NB4 (cell line): ENCODE measurements around the gene FOXP1.

Experiments
- MYC ChIP-seq: IDR thresholded peaks from 2 replicates; pipeline ENCODE4 v1.6.1; 2011; ENCODE audit warnings: low read depth, low read length
- POLR2A ChIP-seq: IDR thresholded peaks from 2 replicates; pipeline ENCODE4 v1.6.1; 2011; ENCODE audit warnings: mild to moderate bottlenecking; ENCODE audit not compliant: insufficient read length; ENCODE audit errors: extremely low read depth
- TF ChIP-seq, protein P1 (sequence below): IDR thresholded peaks from one replicate; pipeline ENCODE4 v1.5.1; 2012; ENCODE audit warnings: low read depth, low read length

DNA sequence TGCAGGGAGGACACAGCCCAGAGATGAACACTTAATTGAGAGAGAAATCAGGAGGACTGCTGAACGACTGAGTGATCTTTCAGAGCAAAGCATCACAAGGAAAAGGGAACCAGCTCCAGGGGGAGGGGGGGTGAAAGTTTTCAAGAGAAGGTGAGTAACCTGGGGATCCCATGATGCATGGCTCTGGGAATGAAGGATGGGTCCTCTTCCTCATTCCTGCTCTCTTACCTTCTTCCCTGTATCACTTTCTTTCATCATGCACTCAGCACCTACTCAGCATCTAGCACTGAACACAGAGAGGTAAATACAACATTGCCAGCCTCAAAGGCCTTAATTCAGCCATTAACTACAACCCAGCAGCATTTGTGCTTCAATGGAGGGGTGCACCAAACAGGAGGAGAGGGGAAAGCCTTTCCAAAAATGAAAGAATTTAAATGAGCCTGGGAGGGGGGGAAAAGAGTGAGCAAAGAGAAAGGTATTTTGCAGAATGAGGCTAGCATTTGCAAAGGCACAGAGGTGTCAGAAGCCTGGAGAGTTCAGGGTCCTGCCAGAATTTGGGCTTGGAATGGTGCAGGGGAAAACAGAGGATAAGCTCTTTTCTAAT lies 427.4 kb downstream of the FOXP1 start:
- TF ChIP-seq, protein P1, sequence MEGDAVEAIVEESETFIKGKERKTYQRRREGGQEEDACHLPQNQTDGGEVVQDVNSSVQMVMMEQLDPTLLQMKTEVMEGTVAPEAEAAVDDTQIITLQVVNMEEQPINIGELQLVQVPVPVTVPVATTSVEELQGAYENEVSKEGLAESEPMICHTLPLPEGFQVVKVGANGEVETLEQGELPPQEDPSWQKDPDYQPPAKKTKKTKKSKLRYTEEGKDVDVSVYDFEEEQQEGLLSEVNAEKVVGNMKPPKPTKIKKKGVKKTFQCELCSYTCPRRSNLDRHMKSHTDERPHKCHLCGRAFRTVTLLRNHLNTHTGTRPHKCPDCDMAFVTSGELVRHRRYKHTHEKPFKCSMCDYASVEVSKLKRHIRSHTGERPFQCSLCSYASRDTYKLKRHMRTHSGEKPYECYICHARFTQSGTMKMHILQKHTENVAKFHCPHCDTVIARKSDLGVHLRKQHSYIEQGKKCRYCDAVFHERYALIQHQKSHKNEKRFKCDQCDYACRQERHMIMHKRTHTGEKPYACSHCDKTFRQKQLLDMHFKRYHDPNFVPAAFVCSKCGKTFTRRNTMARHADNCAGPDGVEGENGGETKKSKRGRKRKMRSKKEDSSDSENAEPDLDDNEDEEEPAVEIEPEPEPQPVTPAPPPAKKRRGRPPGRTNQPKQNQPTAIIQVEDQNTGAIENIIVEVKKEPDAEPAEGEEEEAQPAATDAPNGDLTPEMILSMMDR, result no peak
- TF ChIP-seq POLR2A, result no peak
- no peak for TF ChIP-seq MYC
